Transverse colon (tissue), 4 donors: ENCODE measurements around the gene PLOD2. TPM values are rescaled to one million over a fixed set of nuclear protein-coding genes. Genes with fewer than 3 reads are reported as not detected.
A peak's percentile ranks its signal among the peaks of the same experiment; 100 is the strongest.

Experiments used
- DNase-seq: peaks from one replicate; pipeline ENCODE4 v3.0.0-alpha.2; 2019
- H3K27ac ChIP-seq, 4 donors: fragments of 200-600 bp; sonication (generic); 2 replicates each; pipeline ENCODE4 v1.5.1; 2016 to 2018; ENCODE audit warnings: inconsistent platforms in 4 of 4
- H3K27me3 ChIP-seq: fragments of 200-600 bp; sonication (generic); 2 replicates; pipeline ENCODE4 v1.5.1; 2017; ENCODE audit warnings: inconsistent platforms
- H3K36me3 ChIP-seq, 4 donors: fragments of 200-600 bp; sonication (generic); 2 replicates each; pipeline ENCODE4 v1.5.1; 2017 to 2019; ENCODE audit warnings: inconsistent platforms in 4 of 4
- H3K4me1 ChIP-seq, 4 donors: fragments of 200-600 bp; sonication (generic); 2 replicates each; pipeline ENCODE4 v1.5.1; 2017 to 2020; ENCODE audit warnings: inconsistent platforms in 4 of 4
- H3K4me3 ChIP-seq, 4 donors: fragments of 200-600 bp; sonication (generic); 1 replicate in 1 of 4; 2 replicates in 3 of 4; pipeline versions ENCODE4 v1.5.1 to v1.6.1; 2017 to 2019; ENCODE audit warnings: inconsistent platforms in 4 of 4
- H3K9me3 ChIP-seq, 2 donors: fragments of 200-600 bp; sonication (generic); 2 replicates each; pipeline ENCODE4 v1.5.1; 2017 to 2019; ENCODE audit warnings: inconsistent platforms in 2 of 2
- EP300 ChIP-seq: sonication (generic); formaldehyde crosslinking; IDR thresholded peaks from one replicate; pipeline ENCODE4 v1.6.1; 2017; ENCODE audit warnings: antibody characterized with exemption, low read depth
- POLR2A ChIP-seq: fragments of 450-650 bp; IDR thresholded peaks from one replicate; pipeline ENCODE4 v1.6.1; 2016; ENCODE audit warnings: antibody characterized with exemption, mild to moderate bottlenecking, moderate library complexity
- POLR2AphosphoS5 ChIP-seq, 3 donors: sonication (generic); formaldehyde crosslinking; IDR thresholded peaks; one replicate each; pipeline ENCODE4 v1.6.1; 2016; ENCODE audit warnings: antibody characterized with exemption in 3 of 3
- WGBS, 2 donors: methylation state at CpG; one replicate each; pipeline ENCODE4 v1.1.5; 2018; ENCODE audit warnings: low coverage in 1 of 2; 5-methylcytosine and 5-hydroxymethylcytosine counted together
- in situ Hi-C, 4 donors: fragments of 200-750 bp; cut with MboI; loops; one replicate each; pipeline versions ENCODE4 v1.15.0 to v1.15.1; 2017; ENCODE audit warnings: low sequenced_read_pairs in 3 of 4, low pct_ligation_motif_present in 1 of 4, low pct_unique_long_range_greater_than_20kb in 1 of 4
- intact Hi-C: fragments of 100-400 bp; cut with DNase I; formaldehyde crosslinking; loops from one replicate; pipeline ENCODE4 v1.15.1; 2023; ENCODE audit warnings: low total_unique reads
- total RNA-seq, 4 donors: library from RNA; depleted of rRNA; stranded (reverse); fragments of >200 nt; gene quantifications; one replicate each; pipeline ENCODE4 v1.1.0, GENCODE V29; 2016
- TF ChIP-seq, protein P1 (sequence below), 5 experiments: fragments of 200-600 bp in 3 of 5; fragments of 450-650 bp in 2 of 5; sonication (generic) in 3 of 5; IDR thresholded peaks; 1 replicate in 2 of 5; 2 replicates in 3 of 5; pipeline ENCODE4 v1.5.1; 2016 to 2017; ENCODE audit warnings: antibody characterized with exemption in 5 of 5, inconsistent platforms in 3 of 5, mild to moderate bottlenecking in 2 of 5, moderate library complexity in 1 of 5

PLOD2 gene
- total RNA-seq, 4 donors from 2014 or later = 18.9 to 178 (median 92.0) TPM

DNA sequence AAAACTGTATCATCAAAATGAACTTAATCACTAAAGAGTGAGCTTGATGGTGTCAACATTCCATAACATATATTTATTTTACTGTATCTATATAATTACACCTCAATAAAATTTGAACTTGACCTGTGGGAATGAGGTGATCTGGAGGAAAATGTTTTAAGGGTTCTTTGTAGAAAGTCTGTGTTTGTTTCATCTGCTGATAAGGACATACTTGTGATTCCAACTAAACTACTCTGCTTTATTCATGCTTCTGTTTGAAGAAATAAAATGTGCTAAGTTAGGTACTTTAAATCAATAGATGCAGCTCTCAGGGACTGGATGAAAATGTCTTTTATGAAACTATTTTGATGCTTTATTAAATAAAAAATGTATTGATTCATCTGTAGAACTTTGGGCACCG, 11.6 kb upstream of the PLOD2 start:
- no peaks in the 10 kb centered on the region for H3K27me3 ChIP-seq
- no peaks in the 10 kb centered on the region for H3K9me3 ChIP-seq
- no peak for TF ChIP-seq POLR2A
- TF ChIP-seq, protein P1, sequence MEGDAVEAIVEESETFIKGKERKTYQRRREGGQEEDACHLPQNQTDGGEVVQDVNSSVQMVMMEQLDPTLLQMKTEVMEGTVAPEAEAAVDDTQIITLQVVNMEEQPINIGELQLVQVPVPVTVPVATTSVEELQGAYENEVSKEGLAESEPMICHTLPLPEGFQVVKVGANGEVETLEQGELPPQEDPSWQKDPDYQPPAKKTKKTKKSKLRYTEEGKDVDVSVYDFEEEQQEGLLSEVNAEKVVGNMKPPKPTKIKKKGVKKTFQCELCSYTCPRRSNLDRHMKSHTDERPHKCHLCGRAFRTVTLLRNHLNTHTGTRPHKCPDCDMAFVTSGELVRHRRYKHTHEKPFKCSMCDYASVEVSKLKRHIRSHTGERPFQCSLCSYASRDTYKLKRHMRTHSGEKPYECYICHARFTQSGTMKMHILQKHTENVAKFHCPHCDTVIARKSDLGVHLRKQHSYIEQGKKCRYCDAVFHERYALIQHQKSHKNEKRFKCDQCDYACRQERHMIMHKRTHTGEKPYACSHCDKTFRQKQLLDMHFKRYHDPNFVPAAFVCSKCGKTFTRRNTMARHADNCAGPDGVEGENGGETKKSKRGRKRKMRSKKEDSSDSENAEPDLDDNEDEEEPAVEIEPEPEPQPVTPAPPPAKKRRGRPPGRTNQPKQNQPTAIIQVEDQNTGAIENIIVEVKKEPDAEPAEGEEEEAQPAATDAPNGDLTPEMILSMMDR (IDR thresholded peaks at IDR 0.05) = no peak
- no peak for TF ChIP-seq EP300
- no peak for TF ChIP-seq POLR2AphosphoS5 (IDR thresholded peaks at IDR 0.05)
- in situ Hi-C loops (loop anchor here in 1 of 4 donors (25.0 kb wide), 1 partner anchor 110 kb away; no protein-coding TSS in a partner anchor), intact Hi-C loops (no loop called here)
- no peak overlapping the region for H3K4me3 ChIP-seq
- 69 to 90% methylated on average over 1 of the region's 1 CpG for WGBS, 2 donors
- no peaks in the 10 kb centered on the region for H3K36me3 ChIP-seq
- DNase-seq = no peak
- no peak overlapping the region for H3K27ac ChIP-seq
- H3K4me1 ChIP-seq = no peaks in the 10 kb centered on the region

DNA sequence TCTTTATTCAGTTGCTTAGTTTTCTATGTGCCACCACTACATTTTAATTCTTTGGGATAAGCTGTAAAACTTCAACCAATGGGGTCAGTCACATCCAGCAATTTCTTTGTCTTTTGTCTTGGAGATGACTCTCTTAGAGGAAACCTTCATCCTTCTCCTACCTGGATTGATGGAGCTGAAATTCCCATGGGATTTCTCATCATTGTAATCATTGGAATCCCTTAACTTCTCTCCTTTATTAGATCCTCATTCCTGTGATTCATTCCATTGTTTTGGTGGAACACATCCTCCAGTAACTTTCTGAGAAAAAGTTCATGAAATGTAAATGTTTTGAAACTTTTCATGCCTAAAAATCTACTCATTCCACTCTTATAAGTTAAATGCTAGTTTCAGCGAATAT, 9.6 kb upstream of the PLOD2 start:
- in situ Hi-C loops = loop anchor here in 1 of 4 donors (25.0 kb wide), 1 partner anchor 108 kb away; no protein-coding TSS in a partner anchor
- WGBS, 2 donors = 83 to 100% methylated on average over 1 of the region's 1 CpG

DNA sequence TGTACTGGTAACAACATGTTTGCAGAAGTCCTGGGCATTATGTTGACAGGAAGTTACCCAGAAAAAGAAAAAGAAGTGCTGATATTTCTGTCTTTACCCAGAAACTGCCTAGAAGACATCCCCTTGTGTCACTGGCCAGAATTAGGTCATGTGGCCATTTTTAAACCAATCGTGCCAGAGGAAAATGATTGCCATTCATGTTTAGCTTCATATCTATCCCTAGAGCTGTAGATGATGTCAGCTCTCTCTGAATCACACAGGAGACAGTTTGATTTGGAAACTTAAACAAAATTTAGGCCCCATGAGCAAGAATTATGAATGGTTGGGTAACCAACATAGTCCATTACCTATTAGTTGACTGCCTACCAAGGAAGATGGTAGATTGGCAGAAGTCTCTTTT, 8.9 kb upstream of the PLOD2 start:
- H3K27ac ChIP-seq = no peak overlapping the region
- in situ Hi-C loops (loop anchor here in 1 of 4 donors (25.0 kb wide), 1 partner anchor 108 kb away; no protein-coding TSS in a partner anchor), intact Hi-C loops (no loop called here)
- H3K27me3 ChIP-seq = no peaks in the 10 kb centered on the region
- no peak for TF ChIP-seq POLR2A
- no peak for TF ChIP-seq EP300
- no peak for TF ChIP-seq POLR2AphosphoS5 (IDR thresholded peaks at IDR 0.05)
- TF ChIP-seq, protein P1 (IDR thresholded peaks at IDR 0.05) = no peak
- H3K4me3 ChIP-seq = no peak overlapping the region
- peaks cover 10 to 20% (median 13%) of the 10 kb centered on the region in 4 donors for H3K4me1 ChIP-seq
- WGBS, 2 donors = 83% methylated on average over 1 of the region's 1 CpG; no CpG with 5 or more reads in 1 of the 2 donors
- no peaks in the 10 kb centered on the region for H3K36me3 ChIP-seq
- DNase-seq = no peak
- H3K9me3 ChIP-seq = no peaks in the 10 kb centered on the region

More for the DNA sequence above, 9.6 kb upstream of the PLOD2 start:
- Histone ChIP-seq H3K27ac (no peak overlapping the region), H3K9me3 (no peaks in the 10 kb centered on the region), H3K4me1 (peaks cover 3 to 13% (median 8%) of the 10 kb centered on the region in 4 donors), H3K36me3 (no peaks in the 10 kb centered on the region), H3K27me3 (no peaks in the 10 kb centered on the region), H3K4me3 (no peak overlapping the region)
- no peak for DNase-seq
- TF ChIP-seq, protein P1 (IDR thresholded peaks at IDR 0.05) = no peak
- TF ChIP-seq POLR2AphosphoS5 (IDR thresholded peaks at IDR 0.05) (no peak), POLR2A (no peak), EP300 (no peak)
- intact Hi-C loops = no loop called here

DNA sequence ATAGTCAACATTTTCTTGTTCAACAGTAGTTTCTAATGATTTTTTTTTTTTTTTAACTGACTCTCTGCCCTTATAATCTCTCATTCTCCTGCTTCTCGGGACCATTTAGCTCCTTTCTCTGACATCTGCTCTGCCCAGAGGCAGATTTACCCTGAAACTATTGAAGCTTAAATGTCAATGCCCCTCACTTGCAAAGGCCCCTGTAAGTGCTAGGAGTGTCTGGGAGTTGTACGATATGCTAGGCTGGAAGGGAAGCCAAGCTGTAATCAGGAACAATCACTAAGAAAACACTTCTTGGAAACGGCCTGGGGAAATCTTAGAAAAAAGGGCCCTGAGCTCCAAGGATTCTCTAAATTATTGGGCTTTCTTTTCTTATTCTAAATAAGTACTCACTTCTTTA, 5.8 kb upstream of the PLOD2 start:
- no peaks in the 10 kb centered on the region for H3K36me3 ChIP-seq
- H3K9me3 ChIP-seq = no peaks in the 10 kb centered on the region
- DNase-seq = no peak
- peak overlapping the region in 2 of 4 donors; percentile 28 to 46 for H3K27ac ChIP-seq
- intact Hi-C loops (no loop called here), in situ Hi-C loops (loop anchor here in 1 of 4 donors (25.0 kb wide), 1 partner anchor 105 kb away; no protein-coding TSS in a partner anchor)
- H3K4me3 ChIP-seq = no peak overlapping the region
- TF ChIP-seq EP300 (no peak), POLR2AphosphoS5 (IDR thresholded peaks at IDR 0.05) (no peak), POLR2A (no peak)
- TF ChIP-seq, protein P1 (IDR thresholded peaks at IDR 0.05) = no peak
- peaks cover 10 to 41% (median 25%) of the 10 kb centered on the region in 4 donors for H3K4me1 ChIP-seq
- 63 to 76% methylated on average over 3 of the region's 3 CpGs for WGBS, 2 donors
- no peaks in the 10 kb centered on the region for H3K27me3 ChIP-seq
